ENCODE data around the gene CMTM3.
"Not testable (repeated sequence)": the region's sequence is repeated elsewhere in the genome, so short reads cannot be mapped to it uniquely, and the experiment has no call there.

Gene CMTM3, protein sequence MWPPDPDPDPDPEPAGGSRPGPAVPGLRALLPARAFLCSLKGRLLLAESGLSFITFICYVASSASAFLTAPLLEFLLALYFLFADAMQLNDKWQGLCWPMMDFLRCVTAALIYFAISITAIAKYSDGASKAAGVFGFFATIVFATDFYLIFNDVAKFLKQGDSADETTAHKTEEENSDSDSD
- long read RNA-seq, donor 1, transcript CMTM3-214 (5 exons, 1,934 nt): major isoform, 34 of 59 reads
- long read RNA-seq, donor 1, partial matches to known transcripts: 18 of 59 reads
- long read RNA-seq, donor 1, other reads (novel, unspliced or antisense): 0 of 59 reads
- long read RNA-seq, donor 2, transcript CMTM3-214 (5 exons, 1,934 nt): major isoform, 16 of 19 reads
- long read RNA-seq, donor 2, partial matches to known transcripts: 0 of 19 reads
- long read RNA-seq, donor 2, other reads (novel, unspliced or antisense): 0 of 19 reads
- long read RNA-seq, donor 3, transcript CMTM3-214 (5 exons, 1,934 nt): major isoform, 9 of 9 reads
- long read RNA-seq, donor 3, partial matches to known transcripts: 0 of 9 reads
- long read RNA-seq, donor 3, other reads (novel, unspliced or antisense): 0 of 9 reads
- long read RNA-seq, donor 4, transcript CMTM3-214 (5 exons, 1,934 nt): major isoform, 27 of 36 reads
- long read RNA-seq, donor 4, partial matches to known transcripts: 8 of 36 reads
- long read RNA-seq, donor 4, other reads (novel, unspliced or antisense): 0 of 36 reads
- long read RNA-seq, donor 5, transcript CMTM3-214 (5 exons, 1,934 nt): major isoform, 30 of 33 reads
- long read RNA-seq, donor 5, partial matches to known transcripts: 0 of 33 reads
- long read RNA-seq, donor 5, other reads (novel, unspliced or antisense): 0 of 33 reads
- long read RNA-seq, donor 6, transcript CMTM3-214 (5 exons, 1,934 nt): major isoform, 24 of 51 reads
- long read RNA-seq, donor 6, partial matches to known transcripts: 25 of 51 reads
- long read RNA-seq, donor 6, other reads (novel, unspliced or antisense): 0 of 51 reads
- long read RNA-seq, donor 7: 0 reads
- long read RNA-seq, donor 8, transcript CMTM3-214 (5 exons, 1,934 nt): major isoform, 37 of 41 reads
- long read RNA-seq, donor 8, partial matches to known transcripts: 0 of 41 reads
- long read RNA-seq, donor 8, other reads (novel, unspliced or antisense): 0 of 41 reads

DNA sequence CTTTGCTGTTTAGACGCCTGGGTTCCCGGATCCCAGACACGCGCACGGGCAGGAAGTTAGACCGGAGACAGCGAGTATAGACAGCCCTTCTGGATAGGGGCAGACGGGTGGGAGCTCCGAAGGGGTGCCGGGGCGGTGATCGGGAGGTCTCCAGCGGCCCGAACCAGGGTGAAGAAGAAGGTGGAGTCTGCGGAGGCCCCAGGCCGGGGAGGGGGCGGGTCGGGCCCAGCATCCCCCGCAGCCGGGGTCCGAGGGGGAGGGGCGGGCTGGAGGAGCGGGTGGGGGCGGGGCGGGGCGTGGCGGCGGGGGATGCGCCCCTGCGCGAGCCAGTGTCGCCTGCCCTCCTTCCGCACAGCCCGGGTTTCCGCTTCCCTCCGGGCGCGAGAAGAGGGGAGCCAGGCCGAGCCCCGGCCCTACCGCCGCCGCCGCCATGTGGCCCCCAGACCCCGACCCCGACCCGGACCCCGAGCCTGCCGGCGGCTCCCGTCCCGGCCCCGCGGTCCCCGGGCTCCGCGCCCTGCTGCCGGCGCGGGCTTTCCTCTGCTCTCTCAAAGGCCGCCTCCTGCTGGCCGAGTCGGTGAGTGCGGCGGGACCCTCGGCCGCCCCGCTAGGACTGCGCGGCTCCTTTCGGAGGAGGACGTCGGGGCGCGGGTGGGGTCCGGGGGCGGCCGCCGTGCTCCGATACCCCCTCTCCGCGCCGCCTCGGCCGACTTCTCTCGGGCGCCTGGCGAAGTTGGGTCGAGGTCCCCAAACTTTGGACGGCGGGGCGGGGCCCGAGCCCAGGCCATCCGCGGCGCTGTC lies at the start of gene CMTM3:
CMTM3 (plus strand) TSS at position 329 of the 801 bp plus-strand sequence; CDS start at position 431, 102 bp downstream.
- peak; percentile 85 for DNase-seq

DNA sequence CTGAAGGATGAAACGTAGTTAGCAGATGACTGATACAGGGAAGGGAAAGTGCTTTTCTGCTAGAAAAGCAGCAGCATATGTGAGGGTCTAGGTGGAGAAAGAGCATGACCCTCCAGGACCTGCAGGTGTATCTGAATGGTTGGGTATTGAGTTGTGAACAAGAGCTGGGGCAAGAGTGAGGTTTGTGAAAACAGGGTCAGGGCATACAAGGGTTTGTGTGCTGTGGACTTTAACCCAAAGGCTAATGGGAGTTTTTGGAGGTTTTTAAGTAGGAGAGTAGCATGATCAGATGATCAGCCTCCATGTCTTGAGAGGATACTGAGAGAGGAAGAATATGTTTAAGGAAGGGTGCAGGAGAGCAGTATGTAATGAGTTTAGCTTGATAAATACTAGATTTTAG lies 44.4 kb upstream of the CMTM3 start:
- DNase-seq: no peak

DNA sequence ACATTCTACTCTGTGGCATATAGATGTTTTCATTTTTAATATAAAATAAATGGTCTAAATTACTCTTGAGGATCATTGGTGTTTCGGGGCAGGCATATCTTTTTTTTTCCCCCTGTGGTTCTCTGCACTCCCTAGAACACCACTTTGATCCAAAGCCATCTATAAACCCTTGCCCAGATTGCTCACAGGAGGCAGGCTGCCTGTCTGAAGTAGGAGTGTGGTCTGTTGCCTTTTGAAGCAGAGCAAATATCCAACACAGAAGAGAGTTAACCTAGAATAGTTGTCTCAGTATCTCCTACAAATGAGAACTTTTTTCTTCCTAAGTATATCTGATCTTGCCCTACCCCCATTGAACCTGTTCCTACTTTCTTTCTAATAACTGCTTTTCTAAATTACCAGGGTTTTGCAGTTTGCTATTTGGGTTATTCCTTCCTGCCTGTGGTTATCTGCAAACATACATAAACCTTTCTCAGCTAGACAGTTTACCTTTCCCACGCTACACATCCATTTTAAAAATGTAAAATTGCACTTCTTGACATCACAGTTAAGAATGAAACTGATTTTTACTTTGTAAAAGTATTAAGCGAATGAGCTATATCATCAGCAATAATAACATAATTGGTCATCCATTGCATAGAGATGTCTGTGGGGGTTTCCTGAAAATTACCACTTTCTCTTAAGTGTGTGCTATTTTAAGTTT lies 43.0 kb upstream of the CMTM3 start:
- no peak for DNase-seq

DNA sequence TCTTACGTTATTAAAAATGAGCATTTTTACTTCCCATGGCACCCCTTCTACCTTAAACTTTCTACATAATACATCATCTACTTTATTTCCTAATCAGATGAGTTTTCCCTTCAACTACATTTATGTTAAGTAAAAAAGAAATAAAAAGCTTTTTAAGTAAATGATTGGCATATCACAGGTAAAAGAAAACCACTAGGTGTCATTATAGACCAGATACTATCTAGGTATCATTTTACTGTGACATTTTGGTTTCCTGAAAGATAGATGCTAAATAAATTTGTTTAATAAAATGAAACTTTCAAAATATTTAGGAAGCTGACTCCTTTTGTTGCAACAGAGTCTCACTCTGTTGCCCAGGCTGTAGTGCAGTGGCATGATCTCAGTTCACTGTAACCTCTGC lies 42.1 kb upstream of the CMTM3 start:
- no peak for DNase-seq

DNA sequence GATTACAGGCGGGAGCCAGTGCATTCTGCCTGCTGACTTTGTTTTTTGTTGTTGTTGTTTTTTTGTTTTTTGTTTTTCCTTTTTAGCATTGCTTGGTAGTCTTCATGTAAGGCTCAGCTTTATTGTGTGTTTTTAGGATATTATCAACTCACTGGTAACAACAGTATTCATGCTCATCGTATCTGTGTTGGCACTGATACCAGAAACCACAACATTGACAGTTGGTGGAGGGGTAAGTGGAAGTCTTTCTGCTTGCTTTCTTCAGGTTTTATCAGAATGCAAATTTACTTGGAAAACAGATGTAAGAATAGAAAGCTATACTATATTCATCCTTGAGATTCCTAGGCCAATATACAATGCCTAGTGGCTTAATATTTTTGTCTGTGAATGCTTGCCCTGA lies 41.5 kb upstream of the CMTM3 start:
- no peak for DNase-seq

DNA sequence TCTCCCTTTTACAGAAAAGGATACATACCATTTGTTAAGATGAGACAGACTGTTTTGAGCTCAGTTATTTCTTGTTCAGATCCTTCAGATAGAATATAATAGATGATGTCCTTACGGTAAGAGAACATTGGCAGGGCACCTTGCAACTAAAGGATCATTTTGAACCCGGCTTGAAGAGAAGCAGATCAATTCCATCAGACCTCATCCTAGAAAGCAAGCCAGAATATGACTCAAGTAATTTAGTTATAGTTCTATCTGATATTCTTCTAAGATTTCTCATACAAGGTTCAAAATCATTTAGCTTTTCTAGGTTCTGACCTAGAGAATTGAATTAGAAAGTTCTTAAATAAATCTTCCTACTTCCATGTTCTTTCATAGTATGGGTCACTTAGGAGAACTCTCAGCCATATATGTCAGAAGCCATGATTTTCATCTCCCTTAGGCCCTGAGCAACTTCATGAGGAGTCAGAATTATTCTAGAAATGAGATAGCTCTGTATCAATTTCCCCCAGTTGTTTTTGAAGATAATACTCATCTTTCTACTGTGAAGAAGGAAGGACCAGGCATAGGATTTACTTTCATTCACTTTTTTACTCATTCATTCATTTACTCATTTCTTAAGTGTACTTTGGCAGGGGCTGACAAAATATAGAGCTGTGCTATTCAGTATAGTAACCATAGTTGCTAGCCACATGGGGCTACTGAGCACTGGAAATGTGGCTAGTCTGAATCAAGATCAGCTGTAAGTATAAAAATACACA lies 40.8 kb upstream of the CMTM3 start:
- no peak for DNase-seq

DNA sequence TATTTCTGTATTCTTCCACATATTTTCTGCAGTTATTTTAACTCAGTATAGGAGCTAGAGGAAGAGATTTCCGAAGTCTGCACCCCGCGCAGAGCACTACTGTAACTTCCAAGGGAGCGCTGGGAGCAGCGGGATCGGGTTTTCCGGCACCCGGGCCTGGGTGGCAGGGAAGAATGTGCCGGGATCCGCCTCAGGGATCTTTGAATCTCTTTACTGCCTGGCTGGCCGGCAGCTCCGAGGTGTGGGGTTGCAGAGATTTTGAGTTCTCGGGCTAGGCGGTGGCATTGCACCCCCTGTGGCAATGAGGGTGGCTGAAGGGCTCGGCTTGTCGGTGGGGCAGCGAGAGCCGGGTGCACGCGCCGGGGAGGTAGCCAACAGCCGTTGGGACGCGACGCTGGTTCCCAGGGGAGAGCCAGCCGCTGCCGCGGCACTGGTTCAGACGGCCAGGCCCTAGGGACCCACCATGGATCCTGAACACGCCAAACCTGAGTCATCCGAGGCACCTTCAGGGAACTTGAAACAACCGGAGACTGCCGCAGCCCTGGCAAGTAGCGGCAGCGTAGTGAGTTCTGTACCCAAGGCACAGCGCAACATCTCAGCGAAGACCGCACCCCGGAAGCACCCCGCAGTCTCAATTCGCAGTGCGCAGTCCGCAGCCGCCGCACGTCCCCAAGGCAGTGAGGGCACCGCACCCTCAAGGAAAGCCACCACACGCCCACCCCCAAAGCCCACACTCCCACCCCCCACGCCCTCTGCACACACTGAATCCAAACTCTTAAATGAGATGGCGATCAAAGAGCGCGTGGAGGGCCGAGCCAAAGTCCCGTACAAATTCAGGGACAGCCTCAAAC lies 38.2 kb upstream of the CMTM3 start, which contains the start of gene CMTM1:
CMTM1 (plus strand) TSS at position 389 of the 851 bp plus-strand sequence; CDS start at position 464, 75 bp downstream.
- DNase-seq: no peak

DNA sequence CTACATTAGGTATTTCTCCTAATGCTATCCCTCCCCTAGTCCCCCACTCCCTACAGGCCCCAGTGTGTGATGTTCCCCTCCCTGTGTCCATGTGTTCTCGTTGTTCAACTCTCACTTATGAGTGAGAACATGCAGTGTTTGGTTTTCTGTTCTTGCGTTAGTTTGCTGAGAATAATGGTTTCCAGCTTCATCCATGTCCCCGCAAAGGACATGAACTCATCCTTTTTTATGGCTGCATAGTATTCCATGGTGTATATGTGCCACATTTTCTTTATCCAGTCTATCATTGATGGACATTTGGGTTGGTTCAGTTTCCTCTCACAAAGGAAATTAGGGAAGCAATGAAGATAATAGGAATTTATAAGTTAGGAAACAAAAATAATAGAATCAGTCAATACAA lies 37.2 kb upstream of the CMTM3 start:
- DNase-seq: not testable (repeated sequence)

DNA sequence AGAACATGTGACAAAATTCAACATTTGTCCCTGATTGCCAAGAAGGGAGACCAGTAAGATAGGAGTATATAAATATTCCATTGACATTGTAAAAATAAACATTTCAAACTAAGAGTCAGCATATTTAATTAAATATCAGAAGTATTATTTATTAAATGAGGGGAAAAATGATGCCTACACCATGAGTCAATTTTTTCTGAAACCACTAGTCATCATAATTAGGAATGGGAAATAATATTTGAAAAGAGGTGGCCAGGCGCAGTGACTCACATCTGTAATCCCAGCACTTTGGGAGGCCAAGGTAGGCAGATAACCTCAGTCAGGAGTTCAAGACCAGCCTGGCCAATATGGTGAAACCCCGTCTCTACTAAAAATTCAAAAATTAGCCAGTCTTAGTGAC lies 36.1 kb upstream of the CMTM3 start:
- no peak for DNase-seq

DNA sequence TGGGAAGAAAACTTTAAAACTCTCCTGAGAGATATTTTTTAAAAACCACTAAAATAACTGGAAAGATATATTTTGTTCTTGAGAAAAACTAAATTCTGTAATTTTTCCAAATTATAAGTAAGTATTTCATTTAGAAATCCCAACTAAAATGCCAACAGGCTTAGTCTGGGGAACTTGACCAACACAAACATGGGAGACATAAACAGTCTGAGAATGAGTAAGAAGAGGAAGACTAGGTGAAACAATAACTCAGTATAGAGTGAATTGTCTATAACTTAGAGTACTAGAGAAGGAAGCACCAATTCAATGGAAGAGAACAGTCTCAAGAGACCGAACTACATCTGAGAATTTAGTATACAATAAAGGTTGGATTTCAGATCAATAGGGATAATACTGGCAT lies 35.4 kb upstream of the CMTM3 start:
- DNase-seq: no peak

DNA sequence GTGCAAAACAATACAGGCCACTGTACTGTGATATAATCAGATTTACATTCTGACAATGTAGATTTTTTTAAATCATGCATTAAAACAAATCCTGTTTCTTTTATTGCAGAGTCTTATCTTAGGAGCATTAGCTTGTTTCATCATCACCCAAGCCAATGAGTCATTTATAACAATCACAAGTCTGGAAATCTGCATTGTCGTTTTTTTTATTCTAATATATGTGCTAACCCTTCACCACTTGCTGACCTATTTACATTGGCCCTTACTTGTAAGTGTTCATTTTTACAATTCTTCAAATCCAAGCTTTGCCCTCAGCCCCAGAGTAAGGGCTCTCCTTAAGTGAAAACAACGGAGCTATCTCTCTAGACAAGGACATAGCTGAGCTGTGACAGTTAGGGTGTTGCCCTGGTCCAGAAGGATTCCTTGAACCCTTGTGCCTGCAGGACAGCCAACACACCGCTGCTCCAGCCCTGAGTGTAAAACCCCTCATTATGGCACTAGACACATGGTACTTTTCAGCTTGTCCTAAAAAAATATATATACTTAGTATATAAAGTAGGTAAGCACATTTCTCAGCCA lies 34.6 kb upstream of the CMTM3 start:
- DNase-seq: no peak

DNA sequence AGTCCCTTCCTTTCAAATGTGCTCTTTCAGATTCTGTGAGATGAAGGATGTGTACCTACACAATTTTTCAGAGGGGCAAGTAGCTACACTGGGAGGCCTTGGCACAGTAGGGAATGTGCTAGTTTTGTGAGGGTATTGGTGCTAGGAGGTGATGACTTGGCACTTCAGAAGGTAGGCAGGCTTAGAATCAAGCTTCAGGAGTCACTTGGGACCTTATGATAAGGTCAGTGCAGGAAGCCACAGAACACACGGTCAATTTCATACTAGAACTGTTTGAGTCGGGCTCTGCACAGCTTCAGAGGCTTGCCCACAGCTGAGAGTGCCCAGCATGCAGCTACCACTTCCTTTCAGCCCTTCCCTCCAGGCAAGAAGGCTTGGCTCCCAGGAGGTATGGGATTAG lies 32.1 kb upstream of the CMTM3 start:
- no peak for DNase-seq

DNA sequence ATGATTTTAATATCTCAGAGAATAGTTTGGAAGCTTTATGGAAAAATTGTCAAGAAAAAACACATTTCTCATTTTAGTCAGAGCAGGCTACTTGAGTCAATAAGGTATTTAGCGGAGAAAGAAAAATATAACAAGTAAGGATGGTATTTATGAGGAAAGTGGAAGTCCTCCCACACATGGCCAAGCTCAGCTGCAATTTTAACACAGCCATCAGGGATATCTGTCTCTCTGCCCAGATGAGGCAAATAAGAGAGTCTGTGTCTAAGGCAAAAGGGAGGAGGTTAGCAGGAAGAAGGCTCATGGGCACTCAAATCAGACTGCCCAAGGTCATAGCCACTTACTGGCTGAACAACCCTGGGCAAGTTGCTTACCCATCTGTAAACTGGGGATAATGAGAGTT lies 30.4 kb upstream of the CMTM3 start:
- DNase-seq: no peak

DNA sequence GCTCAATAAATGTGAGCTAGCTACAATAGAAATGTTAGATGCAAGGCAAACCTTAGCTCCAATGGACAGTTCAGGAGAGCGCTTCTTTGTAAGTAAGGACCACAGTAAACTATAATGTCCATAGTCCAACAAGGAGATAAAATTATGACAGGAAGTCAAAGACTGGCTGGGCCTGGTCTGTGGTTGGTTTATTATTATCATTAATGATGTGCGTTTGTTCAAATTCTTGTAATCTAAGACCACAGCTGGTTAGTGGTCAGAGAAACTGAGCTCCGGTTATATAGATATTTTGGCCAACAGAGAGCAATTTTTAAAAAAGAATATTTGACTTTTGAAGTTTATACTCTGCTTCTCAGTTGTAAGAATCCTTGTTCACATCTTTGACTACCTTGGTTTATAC lies 30.0 kb upstream of the CMTM3 start:
- no peak for DNase-seq

DNA sequence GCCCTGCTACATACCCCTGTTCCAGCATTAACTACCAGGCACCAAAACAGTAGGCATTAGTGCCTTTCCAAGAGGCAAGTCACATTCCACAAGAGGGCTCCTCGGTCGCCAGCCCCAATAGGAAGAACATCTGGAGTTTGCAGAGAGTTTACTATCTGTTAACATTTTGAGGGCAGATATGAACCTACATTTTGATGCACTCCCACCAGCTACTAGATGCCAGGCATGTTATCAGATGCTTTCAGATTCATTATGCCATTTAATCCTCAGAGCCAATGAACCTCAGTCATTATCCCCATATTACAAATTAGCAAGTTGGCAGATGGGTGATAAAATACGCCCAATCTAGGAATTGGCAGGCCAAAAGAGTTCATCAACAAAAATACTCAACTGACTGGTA lies 29.4 kb upstream of the CMTM3 start:
- no peak for DNase-seq

DNA sequence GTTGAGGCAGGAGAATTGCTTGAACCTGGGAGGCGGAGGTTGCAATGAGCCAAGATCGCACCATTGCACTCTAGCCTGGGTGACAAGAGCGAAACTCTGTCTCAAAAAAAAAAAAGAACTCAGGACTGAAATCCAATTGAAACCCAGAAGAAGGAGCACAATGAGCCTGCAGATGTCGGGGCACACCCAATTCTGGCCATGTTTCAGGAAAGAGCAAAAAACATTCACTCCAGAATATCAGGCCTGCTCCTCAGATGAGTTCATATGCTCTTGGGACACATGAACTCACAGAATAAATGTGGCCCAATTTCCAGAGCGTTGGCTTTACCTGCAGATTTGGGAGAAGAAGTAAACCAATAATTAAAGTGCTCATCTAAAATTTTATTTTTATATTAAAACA lies 28.2 kb upstream of the CMTM3 start:
- DNase-seq: no peak

DNA sequence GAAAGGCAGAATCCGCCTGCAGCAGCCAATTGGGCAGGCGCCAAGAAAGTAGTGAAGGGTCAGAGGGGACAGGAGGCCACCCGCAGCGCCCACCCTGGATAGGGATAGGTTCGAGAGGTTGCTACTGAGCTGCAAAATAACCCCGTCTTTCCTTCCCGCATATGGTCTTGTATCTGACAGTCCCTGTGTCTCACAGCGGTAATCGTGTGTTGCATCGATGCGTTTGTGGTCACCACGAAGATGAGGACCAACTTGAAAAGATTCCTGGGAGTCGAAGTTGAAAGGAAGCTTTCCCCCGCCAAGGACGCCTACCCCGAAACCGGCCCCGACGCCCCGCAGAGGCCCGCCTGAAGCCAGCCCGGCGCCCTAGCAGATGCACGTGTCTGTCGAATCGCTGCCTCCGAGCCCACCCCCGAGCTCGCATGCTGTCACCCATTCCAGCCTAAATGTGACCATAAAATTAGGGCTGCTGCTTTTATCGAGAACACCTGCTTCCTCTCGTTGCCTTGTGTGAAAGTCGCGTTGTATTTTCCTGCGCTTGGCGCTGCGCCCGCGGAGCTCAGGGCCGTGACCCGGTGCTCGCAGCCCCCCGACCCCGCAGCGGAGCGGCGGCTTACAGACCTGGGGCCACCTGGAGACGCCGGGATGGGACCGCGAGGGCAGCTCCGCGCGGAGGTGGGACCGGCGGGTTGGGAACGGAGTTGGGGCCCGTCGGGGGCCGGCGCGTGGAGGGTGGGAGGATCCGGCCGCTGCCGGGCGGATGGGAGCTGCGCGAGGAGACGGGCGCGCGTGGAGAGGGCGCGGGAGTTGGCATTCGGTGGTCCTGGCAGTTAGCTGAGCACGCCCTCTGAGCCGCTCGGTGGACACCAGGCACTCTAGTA lies 25.6 kb upstream of the CMTM3 start, which contains the start of gene CMTM2:
CMTM2 (plus strand) TSS at position 813 of the 881 bp plus-strand sequence. CDS start 145 bp downstream, outside the sequence.
- DNase-seq: peak; percentile 60
